Natural killer cell (primary cell): ENCODE data around the gene WBP1. TPM values are rescaled to one million over a fixed set of nuclear protein-coding genes. Genes with fewer than 3 reads are reported as not detected.

Experiments
- ATAC-seq, 3 donors: fragments of 150-1000 bp in 2 of 3; fragments of 200-7000 bp in 1 of 3; cut with Tn5 transposase; 1 replicate in 1 of 3; 2 replicates in 2 of 3; pipeline ENCODE4 v1.10.0; 2021; ENCODE audit warnings: mild to moderate bottlenecking in 2 of 3, moderate library complexity in 2 of 3
- DNase-seq, 2 donors: peaks; one replicate each; pipeline versions ENCODE4 v3.0.0 to v3.0.0-alpha.2; 2013 to 2021; ENCODE audit warnings: mixed read lengths in 1 of 2
- H3K27ac ChIP-seq: one replicate; pipeline ENCODE4 v1.5.1; 2013; ENCODE audit warnings: mild to moderate bottlenecking, low read length
- H3K27me3 ChIP-seq: one replicate; pipeline ENCODE4 v1.6.1; 2013; ENCODE audit warnings: low read length; ENCODE audit not compliant: control insufficient read depth, insufficient read depth
- H3K36me3 ChIP-seq: one replicate; pipeline ENCODE4 v1.6.1; 2013; ENCODE audit warnings: low read length; ENCODE audit not compliant: control insufficient read depth, insufficient read depth
- H3K4me1 ChIP-seq: one replicate; pipeline ENCODE4 v1.6.1; 2013; ENCODE audit warnings: low read length; ENCODE audit not compliant: control insufficient read depth, insufficient read depth
- H3K4me3 ChIP-seq: one replicate; pipeline ENCODE4 v1.5.1; 2013; ENCODE audit warnings: low read length
- H3K9me3 ChIP-seq: one replicate; pipeline ENCODE4 v1.6.1; 2013; ENCODE audit warnings: low read length; ENCODE audit not compliant: control insufficient read depth, insufficient read depth
- H3K27ac Mint-ChIP-seq, 2 donors: one replicate each; pipeline ENCODE4 v1.8.0; 2022; ENCODE audit warnings: mild to moderate bottlenecking in 2 of 2, mixed read lengths in 2 of 2, moderate library complexity in 1 of 2
- H3K27me3 Mint-ChIP-seq, 2 donors: one replicate each; pipeline ENCODE4 v1.8.0; 2022; ENCODE audit warnings: low read depth in 2 of 2, mixed read lengths in 2 of 2
- H3K36me3 Mint-ChIP-seq: one replicate; pipeline ENCODE4 v1.8.0; 2022; ENCODE audit warnings: mixed read lengths
- H3K4me1 Mint-ChIP-seq, 2 donors: one replicate each; pipeline ENCODE4 v1.8.0; 2022; ENCODE audit warnings: mixed read lengths in 2 of 2
- H3K4me3 Mint-ChIP-seq: one replicate; pipeline ENCODE4 v1.8.0; 2022; ENCODE audit warnings: mild to moderate bottlenecking, moderate library complexity, mixed read lengths
- H3K9me3 Mint-ChIP-seq, 2 donors: one replicate each; pipeline ENCODE4 v1.8.0; 2022; ENCODE audit warnings: mixed read lengths in 2 of 2
- CTCF ChIP-seq: fragments of 200-600 bp; IDR thresholded peaks from one replicate; pipeline ENCODE4 v1.8.0; 2022; ENCODE audit warnings: antibody characterized with exemption
- WGBS: methylation state at CpG from one replicate; pipeline ENCODE4 v1.1.7; 2013; ENCODE audit warnings: missing lambda C conversion rate; ENCODE audit not compliant: insufficient coverage; 5-methylcytosine and 5-hydroxymethylcytosine counted together
- intact Hi-C: fragments of 100-400 bp; cut with micrococcal nuclease; formaldehyde crosslinking; loops from one replicate; pipeline ENCODE4 v1.14.2; 2022
- total RNA-seq, 4 donors: library from RNA; stranded (reverse); fragments of 120-200 nt in 1 of 4; gene quantifications; one replicate each; pipeline versions ENCODE4 v1.2.3 to v1.2.4, GENCODE V29; 2013 to 2022

Gene WBP1
- total RNA-seq, 3 donors from 2014 or later (not counting 1 experiment from before 2014, with no cell fraction given) = 65.1 to 68.3 (median 65.4) TPM

GRCh38 chr2:74439803-74440377, 18.3 kb upstream of the WBP1 start:
- intact Hi-C loops = no loop called here
- peaks cover 19% of the 10 kb centered on the region for H3K27me3 ChIP-seq
- H3K36me3 Mint-ChIP-seq = no peaks in the 10 kb centered on the region

GRCh38 chr2:74440378-74441169, 17.7 kb upstream of the WBP1 start:
- H3K27ac ChIP-seq = peak overlapping the region; percentile 40
- H3K36me3 ChIP-seq = no peaks in the 10 kb centered on the region
- peak; percentile 88 to 92 (median 91) for ATAC-seq
- no peaks in the 10 kb centered on the region for H3K9me3 ChIP-seq
- peaks cover 33% of the 10 kb centered on the region for H3K4me1 ChIP-seq
- peak; percentile 59 to 64 for DNase-seq
- WGBS = 31% methylated on average over 45 of the region's 45 CpGs
- H3K4me3 ChIP-seq = peak overlapping the region; percentile 40
- H3K27me3 ChIP-seq = peaks cover 19% of the 10 kb centered on the region
- intact Hi-C loops = loop anchor here (1.0 kb wide), 1 partner anchor 12 kb away; no protein-coding TSS in a partner anchor
- H3K36me3 Mint-ChIP-seq = no peaks in the 10 kb centered on the region
- no peaks in the 10 kb centered on the region for H3K9me3 Mint-ChIP-seq
- no peak for TF ChIP-seq CTCF
- H3K27ac Mint-ChIP-seq = peak overlapping the region; percentile 27 to 28
- H3K27me3 Mint-ChIP-seq = peaks cover 0 to 14% of the 10 kb centered on the region in 2 donors
- peak overlapping the region; percentile 88 for H3K4me3 Mint-ChIP-seq
- peaks cover 27 to 38% of the 10 kb centered on the region in 2 donors for H3K4me1 Mint-ChIP-seq

More at GRCh38 chr2:74439803-74440377, 18.3 kb upstream of the WBP1 start:
- Mint-ChIP-seq H3K27me3 (peaks cover 0 to 14% of the 10 kb centered on the region in 2 donors), H3K27ac (peak overlapping the region; percentile 27 to 28), H3K9me3 (no peaks in the 10 kb centered on the region), H3K4me1 (peaks cover 27 to 38% of the 10 kb centered on the region in 2 donors), H3K4me3 (peak overlapping the region; percentile 88)
- no peak for ATAC-seq
- DNase-seq = no peak
- peaks cover 33% of the 10 kb centered on the region for H3K4me1 ChIP-seq
- H3K36me3 ChIP-seq = no peaks in the 10 kb centered on the region
- H3K4me3 ChIP-seq = peak overlapping the region; percentile 40
- TF ChIP-seq CTCF = no peak
- no peaks in the 10 kb centered on the region for H3K9me3 ChIP-seq
- no peak overlapping the region for H3K27ac ChIP-seq
- 51% methylated on average over 14 of the region's 14 CpGs for WGBS

GRCh38 chr2:74441170-74441689, 17.0 kb upstream of the WBP1 start:
- H3K9me3 Mint-ChIP-seq = no peaks in the 10 kb centered on the region
- peaks cover 27 to 38% of the 10 kb centered on the region in 2 donors for H3K4me1 Mint-ChIP-seq
- H3K36me3 Mint-ChIP-seq = no peaks in the 10 kb centered on the region
- intact Hi-C loops = loop anchor here (1.0 kb wide), 1 partner anchor 11 kb away; no protein-coding TSS in a partner anchor
- H3K4me3 Mint-ChIP-seq = peak overlapping the region; percentile 88
- H3K27ac ChIP-seq = no peak overlapping the region
- DNase-seq (no peak), ATAC-seq (peak in 2 of 3 donors; percentile 52 to 68)
- H3K27me3 Mint-ChIP-seq = peaks cover 0 to 14% of the 10 kb centered on the region in 2 donors
- H3K27me3 ChIP-seq = peaks cover 19% of the 10 kb centered on the region
- no peaks in the 10 kb centered on the region for H3K36me3 ChIP-seq
- H3K27ac Mint-ChIP-seq = peak overlapping the region; percentile 27 to 28
- H3K4me3 ChIP-seq = peak overlapping the region; percentile 25
- WGBS = 53% methylated on average over 33 of the region's 33 CpGs
- no peak for TF ChIP-seq CTCF
- H3K4me1 ChIP-seq = peaks cover 33% of the 10 kb centered on the region
- H3K9me3 ChIP-seq = no peaks in the 10 kb centered on the region
